ENCODE measurements around the gene VTI1B. TPM values are rescaled to one million over a fixed set of nuclear protein-coding genes. Genes with fewer than 3 reads are reported as not detected.
A peak's percentile ranks its signal among the peaks of the same experiment; 100 is the strongest.

Gene VTI1B
- total RNA-seq, 1 donor from 2014 or later = 64.3 TPM

DNA sequence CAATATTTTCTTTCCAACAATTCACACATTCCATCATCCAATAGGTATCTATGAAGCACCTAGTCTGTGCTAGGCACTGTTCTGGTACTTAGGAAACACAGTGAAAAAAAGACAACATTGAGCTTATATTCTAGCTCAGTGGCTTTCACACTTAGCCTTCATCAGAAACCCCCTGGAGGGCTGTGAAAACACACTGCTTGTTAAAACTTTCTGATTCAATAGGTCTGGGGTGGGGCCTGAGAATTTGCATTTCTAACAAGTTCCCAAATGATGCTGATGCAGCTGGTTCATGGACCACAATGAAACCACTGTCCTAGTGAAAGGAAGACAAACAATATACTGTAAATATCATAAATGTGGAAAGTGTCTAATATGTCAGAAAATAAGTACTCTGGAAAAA is 5.9 kb downstream of the VTI1B start:
- TF ChIP-seq, protein P1, sequence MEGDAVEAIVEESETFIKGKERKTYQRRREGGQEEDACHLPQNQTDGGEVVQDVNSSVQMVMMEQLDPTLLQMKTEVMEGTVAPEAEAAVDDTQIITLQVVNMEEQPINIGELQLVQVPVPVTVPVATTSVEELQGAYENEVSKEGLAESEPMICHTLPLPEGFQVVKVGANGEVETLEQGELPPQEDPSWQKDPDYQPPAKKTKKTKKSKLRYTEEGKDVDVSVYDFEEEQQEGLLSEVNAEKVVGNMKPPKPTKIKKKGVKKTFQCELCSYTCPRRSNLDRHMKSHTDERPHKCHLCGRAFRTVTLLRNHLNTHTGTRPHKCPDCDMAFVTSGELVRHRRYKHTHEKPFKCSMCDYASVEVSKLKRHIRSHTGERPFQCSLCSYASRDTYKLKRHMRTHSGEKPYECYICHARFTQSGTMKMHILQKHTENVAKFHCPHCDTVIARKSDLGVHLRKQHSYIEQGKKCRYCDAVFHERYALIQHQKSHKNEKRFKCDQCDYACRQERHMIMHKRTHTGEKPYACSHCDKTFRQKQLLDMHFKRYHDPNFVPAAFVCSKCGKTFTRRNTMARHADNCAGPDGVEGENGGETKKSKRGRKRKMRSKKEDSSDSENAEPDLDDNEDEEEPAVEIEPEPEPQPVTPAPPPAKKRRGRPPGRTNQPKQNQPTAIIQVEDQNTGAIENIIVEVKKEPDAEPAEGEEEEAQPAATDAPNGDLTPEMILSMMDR (IDR thresholded peaks at IDR 0.05; ENCODE audit: insufficient read depth, low read length, poor library complexity, severe bottlenecking) = no peak
- Histone ChIP-seq H3K36me3 (ENCODE audit: control insufficient read depth, insufficient read depth, low read length) (no peaks in the 10 kb centered on the region), H3K4me3 (ENCODE audit: low read depth, low read length) (no peak overlapping the region), H3K27me3 (ENCODE audit: control insufficient read depth, insufficient read depth, low read length) (no peaks in the 10 kb centered on the region)
- DNase-seq (ENCODE audit: low read depth) = no peak

DNA sequence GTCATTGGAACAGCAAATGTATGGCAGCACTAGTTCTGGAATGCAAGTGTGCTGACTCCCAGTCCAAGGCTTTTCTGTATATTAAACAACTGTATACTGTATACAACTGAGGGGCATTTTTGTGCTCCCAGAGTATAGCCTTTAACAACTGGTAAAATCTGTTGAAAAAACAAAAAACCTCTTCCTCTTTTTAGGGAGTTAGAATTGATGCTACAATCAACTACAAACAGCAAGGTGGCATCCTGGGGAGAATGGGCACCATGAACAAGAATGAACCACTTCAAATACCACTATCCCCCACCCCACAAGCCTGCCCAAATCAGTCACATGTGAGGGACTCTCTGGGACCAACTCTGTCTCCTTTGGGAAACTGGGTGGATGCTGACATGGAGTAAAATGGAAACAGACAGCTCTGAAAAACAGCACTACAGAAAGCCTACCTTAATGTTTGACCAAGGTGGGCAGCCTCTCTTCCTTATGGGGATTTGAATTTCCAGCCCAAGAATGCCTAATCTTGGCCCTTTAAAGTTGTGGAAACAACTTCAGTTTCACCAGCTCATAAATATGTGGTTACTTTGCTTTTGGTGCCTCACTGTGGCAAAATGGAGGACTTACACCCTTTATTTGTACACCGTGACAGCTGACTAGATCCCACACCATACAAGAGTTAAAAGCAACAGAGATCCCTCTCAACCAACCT is 7.5 kb downstream of the VTI1B start:
- TF ChIP-seq, protein P1 (IDR thresholded peaks at IDR 0.05; ENCODE audit: insufficient read depth, low read length, poor library complexity, severe bottlenecking) = peak; percentile 65
- Histone ChIP-seq H3K27me3 (ENCODE audit: control insufficient read depth, insufficient read depth, low read length) (no peaks in the 10 kb centered on the region), H3K36me3 (ENCODE audit: control insufficient read depth, insufficient read depth, low read length) (no peaks in the 10 kb centered on the region), H3K4me3 (ENCODE audit: low read depth, low read length) (no peak overlapping the region)
- no peak for DNase-seq (ENCODE audit: low read depth)

DNA sequence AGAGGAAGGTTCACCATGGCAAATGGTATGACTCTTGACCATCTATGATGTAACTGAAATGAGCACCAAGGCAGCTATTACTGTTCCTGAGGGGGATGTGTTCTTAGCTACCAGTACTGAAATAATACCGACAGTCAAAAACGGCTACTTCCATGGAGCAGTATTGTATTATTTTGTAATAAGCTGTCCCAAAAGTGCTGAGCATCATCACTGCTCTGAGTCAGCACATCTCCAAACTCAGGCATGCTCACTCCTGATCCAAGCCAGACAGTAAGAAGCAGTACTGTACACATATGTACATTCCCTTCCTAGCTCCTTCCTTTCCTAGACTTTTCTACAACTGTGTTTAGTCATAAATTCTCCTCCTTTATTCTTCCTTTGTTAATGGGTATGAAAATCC is 8.6 kb downstream of the VTI1B start:
- TF ChIP-seq, protein P1 (IDR thresholded peaks at IDR 0.05; ENCODE audit: insufficient read depth, low read length, poor library complexity, severe bottlenecking) = no peak
- no peak for DNase-seq (ENCODE audit: low read depth)

DNA sequence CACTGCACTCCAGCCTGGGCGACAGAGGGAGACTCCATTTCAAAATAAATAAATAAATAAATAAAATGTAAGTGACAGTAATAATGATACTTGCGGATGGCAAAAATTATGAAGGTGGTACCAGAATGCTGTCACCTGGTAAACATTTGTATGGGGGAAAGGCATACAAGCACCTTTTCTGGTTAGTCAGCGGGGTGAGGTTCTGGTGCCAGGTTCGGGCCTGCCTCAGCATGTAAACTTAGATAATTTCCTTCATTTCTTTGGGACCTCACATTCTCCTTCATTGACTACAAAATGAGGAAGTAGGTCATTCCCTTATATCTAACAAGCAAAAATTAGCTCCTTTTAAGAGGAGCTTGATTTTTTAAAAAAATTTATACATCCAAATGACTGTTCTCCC is 10.8 kb downstream of the VTI1B start:
- Histone ChIP-seq H3K27me3 (ENCODE audit: control insufficient read depth, insufficient read depth, low read length) (no peaks in the 10 kb centered on the region), H3K4me3 (ENCODE audit: low read depth, low read length) (no peak overlapping the region), H3K36me3 (ENCODE audit: control insufficient read depth, insufficient read depth, low read length) (no peaks in the 10 kb centered on the region)
- no peak for DNase-seq (ENCODE audit: low read depth)
- TF ChIP-seq, protein P1 (IDR thresholded peaks at IDR 0.05; ENCODE audit: insufficient read depth, low read length, poor library complexity, severe bottlenecking) = no peak

More for the DNA sequence above, 8.6 kb downstream of the VTI1B start:
- no peak overlapping the region for H3K4me3 ChIP-seq (ENCODE audit: low read depth, low read length)
- no peaks in the 10 kb centered on the region for H3K36me3 ChIP-seq (ENCODE audit: control insufficient read depth, insufficient read depth, low read length)
- H3K27me3 ChIP-seq (ENCODE audit: control insufficient read depth, insufficient read depth, low read length) = no peaks in the 10 kb centered on the region

DNA sequence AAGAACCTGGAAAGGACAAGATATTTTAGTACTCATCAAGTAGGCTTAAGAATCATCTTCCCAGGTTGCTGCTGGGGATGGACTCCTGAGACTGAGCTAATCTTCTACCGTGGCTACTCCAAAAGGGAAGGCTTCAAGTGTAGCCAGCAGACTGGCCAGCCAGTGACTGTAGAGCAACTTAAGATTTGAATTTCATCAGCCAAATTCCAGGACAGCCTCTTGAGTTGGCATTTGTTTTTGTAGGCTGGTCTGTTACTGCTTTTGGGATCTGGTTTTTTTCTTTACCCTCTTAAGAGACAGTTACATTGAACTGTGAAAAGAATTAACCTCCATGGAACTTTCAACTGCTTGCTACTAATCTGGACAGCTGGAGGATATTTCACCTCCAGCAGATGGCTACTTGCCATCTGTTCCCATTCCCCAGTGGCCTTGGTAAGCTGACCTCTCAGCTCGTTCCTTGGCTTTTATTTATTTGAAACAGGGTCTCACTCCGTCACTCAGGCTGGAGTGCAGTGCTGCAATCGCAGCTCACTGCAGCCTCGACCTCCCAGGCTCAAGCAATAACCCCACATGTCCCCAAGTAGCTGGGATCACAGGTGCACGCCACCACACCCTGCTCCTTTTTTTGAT is 20.7 kb downstream of the VTI1B start:
- no peak for DNase-seq (ENCODE audit: low read depth)
- no peak overlapping the region for H3K4me3 ChIP-seq (ENCODE audit: low read depth, low read length)
- peaks cover 1% of the 10 kb centered on the region for H3K36me3 ChIP-seq (ENCODE audit: control insufficient read depth, insufficient read depth, low read length)
- TF ChIP-seq, protein P1 (IDR thresholded peaks at IDR 0.05; ENCODE audit: insufficient read depth, low read length, poor library complexity, severe bottlenecking) = no peak
- H3K27me3 ChIP-seq (ENCODE audit: control insufficient read depth, insufficient read depth, low read length) = no peaks in the 10 kb centered on the region

All from kidney epithelial cell (primary cell).